ENCODE data around the gene ACAD9.

ACAD9 gene

GRCh38 chr3:128935922-128936321 lies 56.5 kb downstream of the ACAD9 start:
- no peak for DNase-seq (ENCODE audit: low read depth)

- no peak for DNase-seq (ENCODE audit: low read depth)
These were observed 56.9 kb downstream of the ACAD9 start for GRCh38 chr3:128936341-128936740.

- DNase-seq (ENCODE audit: low read depth) = no peak
These were observed 60.8 kb downstream of the ACAD9 start for GRCh38 chr3:128940252-128940651.

- no peak for DNase-seq (ENCODE audit: low read depth)
These were observed 62.9 kb downstream of the ACAD9 start for GRCh38 chr3:128942161-128942952.

GRCh38 chr3:128945041-128945877 lies 65.8 kb downstream of the ACAD9 start:
- no peak for DNase-seq (ENCODE audit: low read depth)

- DNase-seq (ENCODE audit: low read depth) = no peak
These were observed 66.4 kb downstream of the ACAD9 start for GRCh38 chr3:128945878-128946175.

- no peak for DNase-seq (ENCODE audit: low read depth)
These were observed 67.0 kb downstream of the ACAD9 start for GRCh38 chr3:128946411-128946810.

GRCh38 chr3:128949158-128949557 lies 69.7 kb downstream of the ACAD9 start:
- DNase-seq (ENCODE audit: low read depth) = no peak

GRCh38 chr3:128950223-128950938 lies 71.0 kb downstream of the ACAD9 start:
- no peak for DNase-seq (ENCODE audit: low read depth)

GRCh38 chr3:128956440-128956839 lies 77.0 kb downstream of the ACAD9 start:
- DNase-seq (ENCODE audit: low read depth) = no peak

Data from T follicular helper cell (primary cell).